Activated CD8-positive, alpha-beta T cell treated with anti-CD3 and anti-CD28 coated beads, Interleukin-2, amount 10 ng/mL, durations not matched to agents 7 days and 5 days (primary cell): Measurements from ENCODE around the gene ZNF584. TPM values are rescaled to one million over a fixed set of nuclear protein-coding genes. Genes with fewer than 3 reads are reported as not detected.

ENCODE experiments used
- ATAC-seq: fragments of 150-1000 bp; cut with Tn5 transposase; one replicate; pipeline ENCODE4 v1.10.0; 2021; ENCODE audit warnings: moderate library complexity
- CTCF ChIA-PET: fragments of 350-600 bp; sonication (Branson Sonifier 250); formaldehyde crosslinking; loops from one replicate; lab custom pipeline; 2021; ENCODE audit warnings: antibody characterized with exemption; lab: Charles Lee
- POLR2A ChIA-PET: fragments of 350-600 bp; sonication (Branson Sonifier 250); formaldehyde crosslinking; loops from one replicate; lab custom pipeline; 2021; ENCODE audit warnings: antibody characterized with exemption; lab: Charles Lee
- DNase-seq: peaks from one replicate; pipeline ENCODE4 v3.0.0-alpha.2; 2020
- H3K27ac Mint-ChIP-seq: one replicate; pipeline ENCODE4 v1.8.0; 2021; ENCODE audit warnings: mild to moderate bottlenecking, mixed read lengths
- H3K27me3 Mint-ChIP-seq: one replicate; pipeline ENCODE4 v1.8.0; 2021; ENCODE audit warnings: low read depth, mixed read lengths
- H3K36me3 Mint-ChIP-seq: one replicate; pipeline ENCODE4 v1.8.0; 2021; ENCODE audit warnings: low read depth, mixed read lengths
- H3K4me1 Mint-ChIP-seq: one replicate; pipeline ENCODE4 v1.8.0; 2021; ENCODE audit warnings: low read depth, mixed read lengths
- H3K4me3 Mint-ChIP-seq: one replicate; pipeline ENCODE4 v1.8.0; 2021; ENCODE audit warnings: mild to moderate bottlenecking, mixed read lengths
- H3K9me3 Mint-ChIP-seq: one replicate; pipeline ENCODE4 v1.8.0; 2022; ENCODE audit warnings: mixed read lengths; ENCODE audit not compliant: insufficient read depth
- total RNA-seq, 2 experiments: library from RNA; stranded (reverse); gene quantifications; one replicate each; pipeline ENCODE4 v1.2.3, GENCODE V29; 2021

Gene ZNF584
- total RNA-seq, 2 experiments from 2014 or later: 9.4 to 11.5 TPM

- no peaks in the 10 kb centered on the region for H3K27me3 Mint-ChIP-seq
- no peaks in the 10 kb centered on the region for H3K9me3 Mint-ChIP-seq
- ATAC-seq (peak; percentile 5), DNase-seq (no peak)
- ChIA-PET CTCF (interaction anchor here (1.7 to 2.2 kb wide), 2 partner anchors 132 to 193 kb away, joined by 5 to 7 read pairs; partner anchors contain the start of gene ZBTB45), POLR2A (interaction anchor here (0.6 to 2.0 kb wide), 6 partner anchors 19 to 157 kb away, joined by 3 to 11 read pairs (median 3); partner anchors contain the start of genes ZNF132 and ZNF497)
- H3K4me1 Mint-ChIP-seq: peaks cover 57% of the 10 kb centered on the region
- peaks cover 42% of the 10 kb centered on the region for H3K36me3 Mint-ChIP-seq
- H3K27ac Mint-ChIP-seq: peak overlapping the region; percentile 95
- peak overlapping the region; percentile 97 for H3K4me3 Mint-ChIP-seq
Measured at GRCh38 chr19:58387338-58388174, 20.9 kb upstream of the ZNF584 start.

- DNase-seq (no peak), ATAC-seq (no peak)
- Mint-ChIP-seq H3K27me3 (no peaks in the 10 kb centered on the region), H3K36me3 (peaks cover 48% of the 10 kb centered on the region), H3K4me1 (peaks cover 56% of the 10 kb centered on the region), H3K4me3 (peak overlapping the region; percentile 97), H3K27ac (peak overlapping the region; percentile 95), H3K9me3 (no peaks in the 10 kb centered on the region)
- ChIA-PET CTCF (interaction anchor here (1.7 to 2.2 kb wide), 2 partner anchors 132 to 193 kb away, joined by 5 to 7 read pairs; partner anchors contain the start of gene ZBTB45), POLR2A (interaction anchor here (1.6 to 2.0 kb wide), 2 partner anchors 25 to 157 kb away, joined by 4 to 11 read pairs; partner anchors contain the start of gene ZNF497)
Measured at GRCh38 chr19:58388175-58388526, 20.3 kb upstream of the ZNF584 start.

GRCh38 chr19:58392945-58393724 lies 15.3 kb upstream of the ZNF584 start:
- ATAC-seq: no peak
- Mint-ChIP-seq H3K27ac (no peak overlapping the region), H3K4me3 (no peak overlapping the region), H3K27me3 (no peaks in the 10 kb centered on the region), H3K36me3 (peaks cover 61% of the 10 kb centered on the region), H3K9me3 (no peaks in the 10 kb centered on the region), H3K4me1 (peaks cover 47% of the 10 kb centered on the region)
- DNase-seq: no peak
- ChIA-PET POLR2A (no interaction called here), CTCF (no interaction called here)

- ChIA-PET POLR2A (no interaction called here), CTCF (no interaction called here)
- ATAC-seq (no peak), DNase-seq (no peak)
- Mint-ChIP-seq H3K4me3 (no peak overlapping the region), H3K27me3 (no peaks in the 10 kb centered on the region), H3K4me1 (peaks cover 44% of the 10 kb centered on the region), H3K36me3 (peaks cover 57% of the 10 kb centered on the region), H3K27ac (no peak overlapping the region), H3K9me3 (no peaks in the 10 kb centered on the region)
Measured at GRCh38 chr19:58393725-58394033, 14.8 kb upstream of the ZNF584 start.

- ChIA-PET CTCF (no interaction called here), POLR2A (interaction anchor here (0.8 kb wide), 1 partner anchor 32 kb away, joined by 3 read pairs; no protein-coding TSS in a partner anchor)
- Mint-ChIP-seq H3K9me3 (no peaks in the 10 kb centered on the region), H3K27me3 (no peaks in the 10 kb centered on the region), H3K4me1 (peaks cover 40% of the 10 kb centered on the region), H3K4me3 (no peak overlapping the region), H3K36me3 (peaks cover 50% of the 10 kb centered on the region), H3K27ac (no peak overlapping the region)
- DNase-seq (no peak), ATAC-seq (peak; percentile 4)
Measured at GRCh38 chr19:58394821-58395219, 13.6 kb upstream of the ZNF584 start.

GRCh38 chr19:58395220-58395978 lies 13.1 kb upstream of the ZNF584 start, which contains the start of gene RNF225:
TSS of gene RNF225 (plus strand) at chr19:58395656. CDS start at chr19:58396090, 434 bp downstream.
- Mint-ChIP-seq H3K9me3 (no peaks in the 10 kb centered on the region), H3K36me3 (peaks cover 48% of the 10 kb centered on the region), H3K27me3 (no peaks in the 10 kb centered on the region), H3K4me1 (peaks cover 42% of the 10 kb centered on the region), H3K27ac (no peak within 1 kb of the TSS), H3K4me3 (no peak within 1 kb of the TSS)
- ChIA-PET CTCF (no interaction called here), POLR2A (interaction anchor here (0.8 kb wide), 1 partner anchor 32 kb away, joined by 3 read pairs; no protein-coding TSS in a partner anchor)
- peak; percentile 12 for ATAC-seq
- DNase-seq: no peak

- ChIA-PET POLR2A (no interaction called here), CTCF (no interaction called here)
- ATAC-seq: no peak
- DNase-seq: no peak
- H3K4me3 Mint-ChIP-seq: no peak overlapping the region
- no peak overlapping the region for H3K27ac Mint-ChIP-seq
- no peaks in the 10 kb centered on the region for H3K9me3 Mint-ChIP-seq
- no peaks in the 10 kb centered on the region for H3K27me3 Mint-ChIP-seq
- peaks cover 41% of the 10 kb centered on the region for H3K36me3 Mint-ChIP-seq
- H3K4me1 Mint-ChIP-seq: peaks cover 42% of the 10 kb centered on the region
Measured at GRCh38 chr19:58395979-58396627, 12.3 kb upstream of the ZNF584 start.

- peaks cover 38% of the 10 kb centered on the region for H3K4me1 Mint-ChIP-seq
- H3K27me3 Mint-ChIP-seq: no peaks in the 10 kb centered on the region
- H3K36me3 Mint-ChIP-seq: peaks cover 34% of the 10 kb centered on the region
- no peak overlapping the region for H3K4me3 Mint-ChIP-seq
- DNase-seq (no peak), ATAC-seq (no peak)
- H3K27ac Mint-ChIP-seq: no peak overlapping the region
- CTCF ChIA-PET: no interaction called here
- POLR2A ChIA-PET: no interaction called here
- H3K9me3 Mint-ChIP-seq: no peaks in the 10 kb centered on the region
Measured at GRCh38 chr19:58396691-58397532, 11.5 kb upstream of the ZNF584 start.

GRCh38 chr19:58397533-58398037 lies 10.9 kb upstream of the ZNF584 start:
- no peaks in the 10 kb centered on the region for H3K9me3 Mint-ChIP-seq
- H3K36me3 Mint-ChIP-seq: peaks cover 29% of the 10 kb centered on the region
- ChIA-PET POLR2A (no interaction called here), CTCF (no interaction called here)
- peaks cover 36% of the 10 kb centered on the region for H3K4me1 Mint-ChIP-seq
- no peak overlapping the region for H3K4me3 Mint-ChIP-seq
- ATAC-seq (no peak), DNase-seq (no peak)
- no peaks in the 10 kb centered on the region for H3K27me3 Mint-ChIP-seq
- H3K27ac Mint-ChIP-seq: no peak overlapping the region

GRCh38 chr19:58398087-58398486 lies 10.4 kb upstream of the ZNF584 start:
- ATAC-seq: no peak
- H3K9me3 Mint-ChIP-seq: no peaks in the 10 kb centered on the region
- ChIA-PET POLR2A (no interaction called here), CTCF (no interaction called here)
- H3K27me3 Mint-ChIP-seq: no peaks in the 10 kb centered on the region
- H3K4me3 Mint-ChIP-seq: no peak overlapping the region
- peaks cover 34% of the 10 kb centered on the region for H3K4me1 Mint-ChIP-seq
- no peak overlapping the region for H3K27ac Mint-ChIP-seq
- H3K36me3 Mint-ChIP-seq: peaks cover 24% of the 10 kb centered on the region
- DNase-seq: no peak
